GM21423 (cell line): ENCODE data around the gene RASA3.

ENCODE experiments used
- ATAC-seq: cut with Tn5 transposase; IDR thresholded peaks from one replicate; pipeline ENCODE4 v1.9.1; 2021; ENCODE audit warnings: mild to moderate bottlenecking, moderate library complexity; ENCODE audit not compliant: unreplicated experiment

RASA3 gene

DNA sequence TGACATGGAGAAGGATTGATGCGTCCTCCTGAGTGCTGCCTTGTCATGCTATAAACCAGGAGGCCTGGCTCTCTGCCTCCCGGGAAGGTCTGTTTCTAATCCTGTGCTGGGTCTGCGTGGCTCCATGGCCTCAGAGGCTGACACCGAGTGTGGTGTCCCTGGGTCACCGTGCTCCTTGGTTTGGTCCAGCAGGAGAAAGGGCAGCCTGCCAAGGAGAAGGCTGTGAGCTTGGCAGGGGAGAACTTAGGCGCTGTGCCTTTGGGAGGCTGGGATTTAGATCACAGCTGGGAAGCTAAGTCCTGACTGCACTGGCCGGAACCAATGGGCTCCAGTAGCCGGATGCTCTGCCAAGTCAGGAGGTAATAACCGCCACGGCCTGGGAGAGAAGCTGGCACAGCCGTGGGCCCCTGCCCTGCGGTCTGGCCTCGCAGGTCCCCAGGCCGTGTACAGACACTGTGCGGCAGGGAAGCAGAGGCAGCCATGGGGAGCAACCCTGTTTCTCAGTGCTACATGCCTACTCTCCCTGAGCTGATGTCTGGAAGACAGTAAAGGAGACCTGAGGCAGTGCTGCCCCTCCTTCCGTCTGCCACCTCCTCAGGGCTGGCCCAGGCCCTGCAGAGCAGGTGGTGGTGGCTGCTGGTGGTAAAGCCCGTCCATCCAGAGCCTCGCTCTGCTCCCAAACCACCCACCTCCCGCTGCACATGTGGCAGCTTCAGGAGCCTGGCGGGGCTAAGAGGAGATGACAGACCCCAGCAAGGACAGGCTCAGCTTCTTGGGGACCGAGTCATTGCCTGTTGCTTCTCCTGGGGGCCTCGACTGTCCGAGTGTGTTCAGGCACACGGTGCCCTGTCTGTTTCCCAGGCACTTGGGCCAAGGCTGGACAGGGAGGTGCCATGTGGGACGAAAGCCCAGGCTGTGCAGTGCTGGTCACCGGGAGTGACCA, 203.5 kb downstream of the RASA3 start:
- no peak for ATAC-seq
